GM19372 (cell line): ENCODE results near the gene CRB1.

ENCODE experiments used
- ATAC-seq: cut with Tn5 transposase; IDR thresholded peaks from one replicate; pipeline ENCODE4 v1.9.1; 2021; ENCODE audit warnings: mild to moderate bottlenecking, low read depth, moderate library complexity; ENCODE audit not compliant: unreplicated experiment

CRB1 gene

GRCh38 chr1:197515421-197515820 lies 247.4 kb downstream of the CRB1 start:
- no peak for ATAC-seq

- no peak for ATAC-seq
Observed at GRCh38 chr1:197519741-197520334, 251.8 kb downstream of the CRB1 start.

GRCh38 chr1:197521118-197521739 lies 253.2 kb downstream of the CRB1 start:
- ATAC-seq = peak; percentile 69

- ATAC-seq = no peak
Observed at GRCh38 chr1:197526736-197527371, 258.8 kb downstream of the CRB1 start.
